ENCODE results near the gene UBAP1L.
"Not testable (repeated sequence)": the region's sequence is repeated elsewhere in the genome, so short reads cannot be mapped to it uniquely, and the experiment has no call there.

The UBAP1L gene

DNA sequence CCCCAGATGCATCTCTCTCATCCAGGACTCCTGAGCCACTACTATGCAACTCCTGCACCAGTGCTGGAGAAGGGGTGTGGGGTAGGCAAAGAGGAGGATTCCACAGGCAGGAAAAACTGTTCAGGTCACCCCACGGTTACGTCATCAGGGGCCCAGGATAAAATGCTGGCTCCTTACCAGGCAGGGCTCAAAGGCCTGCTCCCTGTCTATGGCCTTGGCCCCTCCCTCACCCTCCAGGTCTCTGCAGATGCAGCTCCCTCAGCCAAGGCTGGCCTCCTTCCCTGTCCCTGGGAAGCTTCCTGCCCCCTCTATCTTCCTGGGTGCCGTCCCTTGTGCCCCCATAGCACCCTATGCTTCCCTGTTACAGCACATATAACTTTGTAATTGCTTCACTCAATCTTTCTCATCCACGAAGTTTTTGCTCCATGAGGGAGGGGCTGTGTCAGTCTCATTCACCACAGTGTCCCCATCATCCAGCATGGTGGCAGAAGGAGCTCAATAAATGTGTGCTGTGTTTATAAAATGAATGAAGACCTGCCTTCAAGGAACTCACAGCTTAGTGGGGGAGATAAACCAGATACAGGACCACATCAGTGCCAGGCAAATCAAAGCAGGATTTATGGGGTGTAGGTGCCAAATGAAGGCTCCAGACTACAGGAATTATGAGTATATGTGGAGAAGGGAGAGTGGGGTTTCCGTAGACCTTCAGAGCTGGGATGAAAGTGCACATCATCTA lies 19.8 kb downstream of the UBAP1L start:
- TF ChIP-seq CTCF (IDR thresholded peaks at IDR 0.05; ENCODE audit: insufficient read depth, low read length, poor library complexity, severe bottlenecking) (no peak), EZH2phosphoT487 (conservative IDR thresholded peaks at IDR 0.05; ENCODE audit: low read length) (no peak)
- no peak overlapping the region for H3K4me2 ChIP-seq (ENCODE audit: low read depth, low read length, poor library complexity, severe bottlenecking)
- no peaks in the 10 kb centered on the region for H3K36me3 ChIP-seq (ENCODE audit: low read length)
- H3K9me3 ChIP-seq (ENCODE audit: insufficient read depth, low read length): no peaks in the 10 kb centered on the region
- no peak overlapping the region for H3K4me3 ChIP-seq (ENCODE audit: insufficient read depth, low read length, poor library complexity, severe bottlenecking)
- no peaks in the 10 kb centered on the region for H3K27me3 ChIP-seq (ENCODE audit: low read length)
- H4K20me1 ChIP-seq (ENCODE audit: low read depth, low read length): no peaks in the 10 kb centered on the region
- H3F3A ChIP-seq (ENCODE audit: insufficient read depth): no peaks in the 10 kb centered on the region
- no peak overlapping the region for H3K27ac ChIP-seq (ENCODE audit: low read depth, low read length)
- no peak overlapping the region for H3K9ac ChIP-seq (ENCODE audit: low read length)
- no peaks in the 10 kb centered on the region for H3K9me2 ChIP-seq (replicated peaks; ENCODE audit: insufficient read depth, low read length)
- no peak overlapping the region for H2AFZ ChIP-seq (ENCODE audit: low read depth, low read length, severe bottlenecking)
- no peaks in the 10 kb centered on the region for H3K79me2 ChIP-seq (ENCODE audit: insufficient read depth, low read length)

DNA sequence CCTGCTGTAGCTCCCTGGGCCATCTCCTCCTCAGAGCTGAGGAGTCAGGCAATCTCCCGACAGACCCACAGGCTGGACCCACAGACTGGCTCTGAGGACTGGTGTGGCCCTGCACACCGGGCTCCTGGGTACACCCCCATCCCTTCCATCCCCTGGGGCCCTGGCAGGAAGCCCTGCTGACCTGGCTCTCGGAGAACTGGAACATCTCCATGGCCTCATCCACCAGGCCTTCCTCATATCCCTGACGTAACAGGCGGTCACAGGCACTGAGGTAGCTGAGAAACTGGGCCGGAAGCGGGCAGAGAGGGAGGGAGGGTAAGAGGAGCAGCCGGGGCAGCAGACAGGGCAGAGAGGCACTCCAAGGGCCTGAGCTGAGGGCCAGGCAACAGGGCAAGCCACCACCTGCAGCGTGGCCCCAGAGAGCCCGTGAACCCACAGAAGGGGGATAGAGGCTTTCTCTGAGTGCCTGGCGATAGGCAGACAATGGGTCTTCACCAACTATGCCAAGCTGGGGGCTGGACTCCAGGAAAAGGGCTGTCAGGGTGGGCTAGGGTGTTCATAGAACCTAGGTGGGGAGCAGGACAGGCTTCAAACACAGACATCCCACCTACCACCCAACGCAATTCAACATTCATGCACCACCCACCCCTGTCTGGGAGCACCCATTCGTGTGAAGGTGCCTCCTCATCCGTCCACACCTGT lies 20.6 kb downstream of the UBAP1L start:
- H3K4me2 ChIP-seq (ENCODE audit: low read depth, low read length, poor library complexity, severe bottlenecking): no peak overlapping the region
- no peaks in the 10 kb centered on the region for H3K27me3 ChIP-seq (ENCODE audit: low read length)
- H3K79me2 ChIP-seq (ENCODE audit: insufficient read depth, low read length): no peaks in the 10 kb centered on the region
- TF ChIP-seq CTCF (IDR thresholded peaks at IDR 0.05; ENCODE audit: insufficient read depth, low read length, poor library complexity, severe bottlenecking) (no peak), EZH2phosphoT487 (conservative IDR thresholded peaks at IDR 0.05; ENCODE audit: low read length) (no peak)
- no peak overlapping the region for H2AFZ ChIP-seq (ENCODE audit: low read depth, low read length, severe bottlenecking)
- H3F3A ChIP-seq (ENCODE audit: insufficient read depth): no peaks in the 10 kb centered on the region
- no peaks in the 10 kb centered on the region for H4K20me1 ChIP-seq (ENCODE audit: low read depth, low read length)
- no peaks in the 10 kb centered on the region for H3K9me2 ChIP-seq (replicated peaks; ENCODE audit: insufficient read depth, low read length)
- H3K9me3 ChIP-seq (ENCODE audit: insufficient read depth, low read length): no peaks in the 10 kb centered on the region
- no peak overlapping the region for H3K4me3 ChIP-seq (ENCODE audit: insufficient read depth, low read length, poor library complexity, severe bottlenecking)
- no peaks in the 10 kb centered on the region for H3K36me3 ChIP-seq (ENCODE audit: low read length)
- no peak overlapping the region for H3K9ac ChIP-seq (ENCODE audit: low read length)
- H3K27ac ChIP-seq (ENCODE audit: low read depth, low read length): no peak overlapping the region

DNA sequence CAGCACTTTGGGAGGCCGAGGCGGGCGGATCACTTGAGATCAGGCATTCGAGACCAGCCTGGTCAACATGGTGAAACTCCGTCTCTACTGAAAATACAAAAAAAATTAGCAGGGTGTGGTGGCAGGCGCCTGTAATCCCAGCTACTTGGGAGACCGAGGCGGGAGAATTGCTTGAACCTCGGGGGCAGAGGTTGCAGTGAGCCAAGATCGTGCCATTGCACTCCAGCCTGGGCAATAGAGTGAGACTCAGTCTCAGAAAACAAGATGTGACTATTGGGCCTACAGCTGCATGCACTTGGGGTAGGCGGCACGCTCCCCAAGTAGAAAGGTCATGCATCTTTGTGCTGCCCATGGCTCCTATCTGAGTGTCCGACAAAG lies 21.2 kb downstream of the UBAP1L start:
- H3K4me3 ChIP-seq (ENCODE audit: insufficient read depth, low read length, poor library complexity, severe bottlenecking); H3K9ac ChIP-seq (ENCODE audit: low read length); H3K36me3 ChIP-seq (ENCODE audit: low read length); H3K27me3 ChIP-seq (ENCODE audit: low read length); H3F3A ChIP-seq (ENCODE audit: insufficient read depth); H2AFZ ChIP-seq (ENCODE audit: low read depth, low read length, severe bottlenecking); H3K27ac ChIP-seq (ENCODE audit: low read depth, low read length); H3K79me2 ChIP-seq (ENCODE audit: insufficient read depth, low read length); H3K9me3 ChIP-seq (ENCODE audit: insufficient read depth, low read length); H3K9me2 ChIP-seq (replicated peaks; ENCODE audit: insufficient read depth, low read length); H3K4me2 ChIP-seq (ENCODE audit: low read depth, low read length, poor library complexity, severe bottlenecking); H4K20me1 ChIP-seq (ENCODE audit: low read depth, low read length): not testable (repeated sequence)

Measured in SU-DHL-6 (cell line).